Liver (tissue), 3 donors: ENCODE data around the gene NOC2L.

Source experiments
- FOXA1 ChIP-seq: IDR thresholded peaks from 2 replicates; pipeline ENCODE4 v1.6.1; 2016; ENCODE audit warnings: antibody characterized with exemption
- GABPA ChIP-seq, 2 donors: IDR thresholded peaks in 1 of 2; conservative IDR thresholded peaks in 1 of 2; 2 replicates each; pipeline ENCODE4 v1.6.1; 2016; ENCODE audit warnings: antibody characterized with exemption in 2 of 2, mild to moderate bottlenecking in 1 of 2, moderate library complexity in 1 of 2
- HNF4A ChIP-seq, 2 donors: conservative IDR thresholded peaks; 2 replicates each; pipeline ENCODE4 v1.6.1; 2016; ENCODE audit warnings: antibody characterized with exemption in 2 of 2, mild to moderate bottlenecking in 2 of 2
- HNF4G ChIP-seq: IDR thresholded peaks from 2 replicates; pipeline ENCODE4 v1.6.1; 2016; ENCODE audit warnings: antibody characterized with exemption
- RAD21 ChIP-seq, 2 donors: IDR thresholded peaks; 2 replicates each; pipeline ENCODE4 v1.6.1; 2016; ENCODE audit warnings: antibody characterized with exemption in 2 of 2, mild to moderate bottlenecking in 2 of 2
- RXRA ChIP-seq, 2 donors: IDR thresholded peaks; 2 replicates each; pipeline ENCODE4 v1.6.1; 2017 to 2018; ENCODE audit warnings: antibody characterized with exemption in 2 of 2, mild to moderate bottlenecking in 1 of 2
- SP1 ChIP-seq: IDR thresholded peaks from 2 replicates; pipeline ENCODE4 v1.6.1; 2018; ENCODE audit warnings: antibody characterized with exemption, mild to moderate bottlenecking
- YY1 ChIP-seq: IDR thresholded peaks from 2 replicates; pipeline ENCODE4 v1.6.1; 2016; ENCODE audit warnings: antibody characterized with exemption, mild to moderate bottlenecking
- TF ChIP-seq, protein P1 (sequence below): fragments of 150-350 bp; IDR thresholded peaks from 2 replicates; pipeline ENCODE4 v1.5.1; 2017; ENCODE audit warnings: improper control_type of control experiment, low read depth, low read length; ENCODE audit not compliant: missing input control
- TF ChIP-seq, protein P2 (sequence below): IDR thresholded peaks from 2 replicates; pipeline ENCODE4 v1.6.1; 2016; ENCODE audit warnings: antibody characterized with exemption, mild to moderate bottlenecking
- donor health status: healthy.
- donor health status: healthy.

DNA sequence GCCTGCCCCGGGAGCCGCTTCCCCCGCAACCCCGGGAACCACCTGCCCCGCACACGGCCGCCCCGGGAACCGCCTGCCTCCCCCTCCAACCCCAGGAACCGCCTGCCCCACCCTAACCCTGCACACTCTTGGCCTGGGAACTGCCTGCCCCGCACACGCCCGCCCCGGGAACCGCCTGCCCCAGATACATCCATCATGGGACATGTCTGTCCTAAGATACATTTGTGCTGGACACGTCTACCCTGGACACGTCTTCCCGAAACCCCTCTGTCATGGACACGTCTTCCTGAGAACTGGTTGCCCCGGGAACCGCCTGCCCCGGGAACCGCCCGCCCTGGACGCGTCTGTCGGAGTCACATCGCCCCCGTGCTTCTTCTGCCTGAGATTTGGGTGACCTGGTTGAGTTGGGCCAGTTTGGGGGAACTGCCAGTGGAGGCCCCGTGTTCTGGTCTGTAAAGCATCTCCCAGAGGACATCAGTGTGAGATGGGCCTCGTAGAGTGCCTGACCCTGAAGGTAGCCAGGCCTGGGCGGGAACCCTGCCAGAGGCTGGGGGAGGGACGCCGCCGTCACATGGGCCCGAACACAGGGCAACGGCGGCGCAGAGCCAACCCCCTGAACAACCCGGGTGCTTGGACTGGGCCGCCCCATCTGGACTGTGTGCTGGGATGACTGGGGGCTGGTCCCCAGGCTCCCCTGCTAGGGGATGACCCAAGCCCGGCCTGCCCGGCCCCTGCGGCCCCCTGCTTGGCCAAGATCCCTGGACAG is 19.2 kb upstream of the NOC2L start:
- TF ChIP-seq, protein P1, sequence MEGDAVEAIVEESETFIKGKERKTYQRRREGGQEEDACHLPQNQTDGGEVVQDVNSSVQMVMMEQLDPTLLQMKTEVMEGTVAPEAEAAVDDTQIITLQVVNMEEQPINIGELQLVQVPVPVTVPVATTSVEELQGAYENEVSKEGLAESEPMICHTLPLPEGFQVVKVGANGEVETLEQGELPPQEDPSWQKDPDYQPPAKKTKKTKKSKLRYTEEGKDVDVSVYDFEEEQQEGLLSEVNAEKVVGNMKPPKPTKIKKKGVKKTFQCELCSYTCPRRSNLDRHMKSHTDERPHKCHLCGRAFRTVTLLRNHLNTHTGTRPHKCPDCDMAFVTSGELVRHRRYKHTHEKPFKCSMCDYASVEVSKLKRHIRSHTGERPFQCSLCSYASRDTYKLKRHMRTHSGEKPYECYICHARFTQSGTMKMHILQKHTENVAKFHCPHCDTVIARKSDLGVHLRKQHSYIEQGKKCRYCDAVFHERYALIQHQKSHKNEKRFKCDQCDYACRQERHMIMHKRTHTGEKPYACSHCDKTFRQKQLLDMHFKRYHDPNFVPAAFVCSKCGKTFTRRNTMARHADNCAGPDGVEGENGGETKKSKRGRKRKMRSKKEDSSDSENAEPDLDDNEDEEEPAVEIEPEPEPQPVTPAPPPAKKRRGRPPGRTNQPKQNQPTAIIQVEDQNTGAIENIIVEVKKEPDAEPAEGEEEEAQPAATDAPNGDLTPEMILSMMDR: no peak
- no peak for TF ChIP-seq FOXA1
- no peak for TF ChIP-seq SP1
- TF ChIP-seq, protein P2, sequence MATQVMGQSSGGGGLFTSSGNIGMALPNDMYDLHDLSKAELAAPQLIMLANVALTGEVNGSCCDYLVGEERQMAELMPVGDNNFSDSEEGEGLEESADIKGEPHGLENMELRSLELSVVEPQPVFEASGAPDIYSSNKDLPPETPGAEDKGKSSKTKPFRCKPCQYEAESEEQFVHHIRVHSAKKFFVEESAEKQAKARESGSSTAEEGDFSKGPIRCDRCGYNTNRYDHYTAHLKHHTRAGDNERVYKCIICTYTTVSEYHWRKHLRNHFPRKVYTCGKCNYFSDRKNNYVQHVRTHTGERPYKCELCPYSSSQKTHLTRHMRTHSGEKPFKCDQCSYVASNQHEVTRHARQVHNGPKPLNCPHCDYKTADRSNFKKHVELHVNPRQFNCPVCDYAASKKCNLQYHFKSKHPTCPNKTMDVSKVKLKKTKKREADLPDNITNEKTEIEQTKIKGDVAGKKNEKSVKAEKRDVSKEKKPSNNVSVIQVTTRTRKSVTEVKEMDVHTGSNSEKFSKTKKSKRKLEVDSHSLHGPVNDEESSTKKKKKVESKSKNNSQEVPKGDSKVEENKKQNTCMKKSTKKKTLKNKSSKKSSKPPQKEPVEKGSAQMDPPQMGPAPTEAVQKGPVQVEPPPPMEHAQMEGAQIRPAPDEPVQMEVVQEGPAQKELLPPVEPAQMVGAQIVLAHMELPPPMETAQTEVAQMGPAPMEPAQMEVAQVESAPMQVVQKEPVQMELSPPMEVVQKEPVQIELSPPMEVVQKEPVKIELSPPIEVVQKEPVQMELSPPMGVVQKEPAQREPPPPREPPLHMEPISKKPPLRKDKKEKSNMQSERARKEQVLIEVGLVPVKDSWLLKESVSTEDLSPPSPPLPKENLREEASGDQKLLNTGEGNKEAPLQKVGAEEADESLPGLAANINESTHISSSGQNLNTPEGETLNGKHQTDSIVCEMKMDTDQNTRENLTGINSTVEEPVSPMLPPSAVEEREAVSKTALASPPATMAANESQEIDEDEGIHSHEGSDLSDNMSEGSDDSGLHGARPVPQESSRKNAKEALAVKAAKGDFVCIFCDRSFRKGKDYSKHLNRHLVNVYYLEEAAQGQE: no peak
- no peak for TF ChIP-seq RAD21 (IDR thresholded peaks at IDR 0.05)
- no peak for TF ChIP-seq RXRA (IDR thresholded peaks at IDR 0.05)
- TF ChIP-seq YY1: no peak
- TF ChIP-seq HNF4G: no peak
- TF ChIP-seq HNF4A (conservative IDR thresholded peaks at IDR 0.05): no peak
- no peak for TF ChIP-seq GABPA (IDR thresholded peaks at IDR 0.05 in 1 of 2, conservative IDR thresholded peaks at IDR 0.05 in 1 of 2)
